IMR-90 (cell line): ENCODE measurements around the gene SERPINB1. TPM values are rescaled to one million over a fixed set of nuclear protein-coding genes. Genes with fewer than 3 reads are reported as not detected.
A peak's percentile ranks its signal among the peaks of the same experiment; 100 is the strongest.

ENCODE experiments used
- ATAC-seq: fragments of 200-7000 bp; cut with Tn5 transposase; 2 replicates; pipeline ENCODE4 v1.9.1; 2020; ENCODE audit warnings: low read depth, mild to moderate bottlenecking, moderate library complexity
- BruUV-seq: library from RNA; stranded (reverse); fragments of 400-500 nt; replicated peaks from 2 replicates; lab custom pipeline; 2021; lab: Mats Ljungman, UMichigan
- CTCF ChIA-PET: fragments of 300-600 bp; formaldehyde crosslinking; extraction: SDS; loops from one replicate; lab custom pipeline; 2021; ENCODE audit warnings: antibody characterized with exemption; lab: Yijun Ruan, JAX
- POLR2A ChIA-PET: fragments of 300-600 bp; sonication (Branson Sonifier 250); formaldehyde crosslinking; loops from one replicate; lab custom pipeline; 2022; ENCODE audit warnings: antibody characterized with exemption; ENCODE audit not compliant: unreplicated experiment; lab: Charles Lee
- DNase-seq: peaks from one replicate; pipeline ENCODE4 v3.0.0; 2013
- H2AFZ ChIP-seq: replicated peaks from 2 replicates; pipeline ENCODE3; 2013; ENCODE audit warnings: low read length, mild to moderate bottlenecking; ENCODE audit not compliant: poor library complexity
- H2AK5ac ChIP-seq: 2 replicates; pipeline ENCODE4 v1.6.1; 2013; ENCODE audit warnings: low read depth, low read length, inconsistent platforms
- H2AK9ac ChIP-seq: replicated peaks from 2 replicates; pipeline ENCODE3; 2013; ENCODE audit warnings: mild to moderate bottlenecking, low read depth, low read length, moderate library complexity; ENCODE audit not compliant: poor library complexity
- H2BK120ac ChIP-seq: 2 replicates; pipeline ENCODE4 v1.6.1; 2013; ENCODE audit warnings: low read depth, low read length, inconsistent platforms
- H2BK15ac ChIP-seq: 3 replicates; pipeline ENCODE4 v1.6.1; 2013; ENCODE audit warnings: low read depth, low read length, inconsistent platforms
- H2BK20ac ChIP-seq: 2 replicates; pipeline ENCODE4 v1.6.1; 2013; ENCODE audit warnings: low read depth, mild to moderate bottlenecking, inconsistent platforms, low read length, moderate library complexity
- H2BK5ac ChIP-seq: 2 replicates; pipeline ENCODE4 v1.6.1; 2013; ENCODE audit warnings: mild to moderate bottlenecking, low read depth, low read length, inconsistent platforms; ENCODE audit not compliant: poor library complexity, severe bottlenecking
- H3K14ac ChIP-seq: replicated peaks from 2 replicates; pipeline ENCODE4 v1.6.1; 2013; ENCODE audit warnings: low read depth, low read length, inconsistent platforms
- H3K18ac ChIP-seq: 2 replicates; pipeline ENCODE4 v1.6.1; 2013; ENCODE audit warnings: low read depth, low read length, control low read depth
- H3K23ac ChIP-seq: 2 replicates; pipeline ENCODE4 v1.6.1; 2013; ENCODE audit warnings: low read depth, low read length, inconsistent platforms
- H3K27ac ChIP-seq: 2 replicates; pipeline ENCODE4 v1.5.1; 2013; ENCODE audit warnings: mild to moderate bottlenecking, control low read depth, low read length; ENCODE audit not compliant: insufficient read depth
- H3K27me3 ChIP-seq: 2 replicates; pipeline ENCODE4 v1.6.1; 2013; ENCODE audit warnings: low read length; ENCODE audit not compliant: control insufficient read depth, insufficient read depth
- H3K36me3 ChIP-seq: 2 replicates; pipeline ENCODE4 v1.6.1; 2013; ENCODE audit warnings: low read length, mixed read lengths; ENCODE audit not compliant: control insufficient read depth, insufficient read depth
- H3K4ac ChIP-seq: 2 replicates; pipeline ENCODE4 v1.6.1; 2013; ENCODE audit warnings: low read depth, low read length, inconsistent platforms
- H3K4me1 ChIP-seq: 2 replicates; pipeline ENCODE4 v1.6.1; 2013; ENCODE audit warnings: low read length, mixed read lengths; ENCODE audit not compliant: control insufficient read depth, insufficient read depth
- H3K4me2 ChIP-seq: 2 replicates; pipeline ENCODE4 v1.6.1; 2013; ENCODE audit warnings: low read depth, mild to moderate bottlenecking, control low read depth, low read length, moderate library complexity
- H3K4me3 ChIP-seq: 2 replicates; pipeline ENCODE4 v1.5.1; 2013; ENCODE audit warnings: low read depth, mild to moderate bottlenecking, control low read depth, low read length, moderate library complexity; ENCODE audit not compliant: insufficient read depth
- H3K56ac ChIP-seq: 2 replicates; pipeline ENCODE4 v1.6.1; 2013; ENCODE audit warnings: low read length, inconsistent platforms; ENCODE audit not compliant: insufficient read depth; ENCODE audit errors: extremely low read depth
- H3K79me1 ChIP-seq, 2 experiments: 2 replicates each; pipeline ENCODE4 v1.6.1; 2013; ENCODE audit warnings: low read length in 2 of 2, inconsistent platforms in 1 of 2, low read depth in 1 of 2
- H3K9ac ChIP-seq: 2 replicates; pipeline ENCODE4 v1.6.1; 2013; ENCODE audit warnings: low read depth, low read length, control low read depth
- H3K9me1 ChIP-seq: 2 replicates; pipeline ENCODE4 v1.6.1; 2013; ENCODE audit warnings: low read length, inconsistent platforms; ENCODE audit not compliant: insufficient read depth
- H3K9me3 ChIP-seq: 2 replicates; pipeline ENCODE4 v1.6.1; 2013; ENCODE audit warnings: low read length; ENCODE audit not compliant: control insufficient read depth, insufficient read depth
- H4K20me1 ChIP-seq: 2 replicates; pipeline ENCODE4 v1.6.1; 2013; ENCODE audit warnings: low read length, inconsistent platforms; ENCODE audit not compliant: insufficient read depth
- H4K5ac ChIP-seq: 2 replicates; pipeline ENCODE4 v1.6.1; 2013; ENCODE audit warnings: mild to moderate bottlenecking, low read depth, low read length, control low read depth
- H4K8ac ChIP-seq, 2 experiments: 2 replicates each; pipeline ENCODE4 v1.6.1; 2013; ENCODE audit warnings: low read depth in 2 of 2, low read length in 2 of 2, control low read depth in 1 of 2, inconsistent platforms in 1 of 2
- H4K91ac ChIP-seq: 2 replicates; pipeline ENCODE4 v1.6.1; 2013; ENCODE audit warnings: low read depth, low read length, inconsistent platforms; ENCODE audit not compliant: insufficient read depth
- BHLHE40 ChIP-seq: fragments of 150-350 bp; IDR thresholded peaks from 2 replicates; pipeline ENCODE4 v1.6.1; 2016; ENCODE audit warnings: mild to moderate bottlenecking, low read depth, low read length
- CEBPB ChIP-seq: IDR thresholded peaks from 2 replicates; pipeline ENCODE4 v1.6.1; 2012; ENCODE audit warnings: low read depth, low read length, improper control_type of control experiment
- CHD1 ChIP-seq: IDR thresholded peaks from 2 replicates; pipeline ENCODE4 v1.6.1; 2012; ENCODE audit warnings: low read depth, low read length, improper control_type of control experiment
- ELK1 ChIP-seq: fragments of 150-350 bp; IDR thresholded peaks from 2 replicates; pipeline ENCODE4 v1.6.1; 2016; ENCODE audit warnings: low read depth, mild to moderate bottlenecking, low read length, moderate library complexity, borderline replicate concordance
- FOS ChIP-seq: fragments of 150-350 bp; IDR thresholded peaks from 2 replicates; pipeline ENCODE4 v1.6.1; 2016; ENCODE audit warnings: low read depth, low read length
- MAFK ChIP-seq: IDR thresholded peaks from 2 replicates; pipeline ENCODE4 v1.6.1; 2012; ENCODE audit warnings: low read depth, low read length, improper control_type of control experiment
- MAZ ChIP-seq: IDR thresholded peaks from 2 replicates; pipeline ENCODE4 v1.6.1; 2012; ENCODE audit warnings: low read depth, mild to moderate bottlenecking, low read length, improper control_type of control experiment, moderate library complexity, borderline replicate concordance
- MXI1 ChIP-seq: IDR thresholded peaks from 2 replicates; pipeline ENCODE4 v1.6.1; 2012; ENCODE audit warnings: low read depth, mild to moderate bottlenecking, low read length, moderate library complexity, borderline replicate concordance
- NFE2L2 ChIP-seq: fragments of 150-350 bp; IDR thresholded peaks from 2 replicates; pipeline ENCODE4 v1.6.1; 2016; ENCODE audit warnings: low read depth, mild to moderate bottlenecking, low read length
- POLR2A ChIP-seq: IDR thresholded peaks from 2 replicates; pipeline ENCODE4 v1.6.1; 2012; ENCODE audit warnings: mild to moderate bottlenecking, low read depth, low read length
- RAD21 ChIP-seq: IDR thresholded peaks from 2 replicates; pipeline ENCODE4 v1.6.1; 2012; ENCODE audit warnings: low read length, improper control_type of control experiment
- RCOR1 ChIP-seq: IDR thresholded peaks from 2 replicates; pipeline ENCODE4 v1.6.1; 2012; ENCODE audit warnings: mild to moderate bottlenecking, low read length, improper control_type of control experiment; ENCODE audit not compliant: insufficient replicate concordance
- SMC3 ChIP-seq: fragments of 150-350 bp; IDR thresholded peaks from 2 replicates; pipeline ENCODE4 v1.6.1; 2016; ENCODE audit warnings: low read depth, mild to moderate bottlenecking, antibody characterized with exemption, low read length, moderate library complexity
- WGBS, 2 experiments: methylation state at CpG; one replicate each; pipeline versions ENCODE4 v1.1.5 to v1.1.7; 2013; ENCODE audit warnings: missing lambda C conversion rate in 2 of 2; ENCODE audit not compliant: insufficient read length in 1 of 2; ENCODE audit errors: extremely low coverage in 2 of 2; 5-methylcytosine and 5-hydroxymethylcytosine counted together
- dilution Hi-C: fragments of 300-500 bp; cut with HindIII; formaldehyde crosslinking; loops from one replicate; pipeline ENCODE4 v1.14.3; 2018; ENCODE audit warnings: low sequenced_read_pairs; ENCODE audit not compliant: unreplicated experiment
- in situ Hi-C: fragments of 300-500 bp; cut with MboI; formaldehyde crosslinking; loops from 3 replicates; pipeline ENCODE4 v1.14.3; 2019; ENCODE audit warnings: low sequenced_read_pairs, inconsistent platforms, mixed read lengths
- intact Hi-C: fragments of 100-400 bp; cut with micrococcal nuclease; formaldehyde crosslinking; loops from 2 replicates; pipeline ENCODE4 v1.10.0; 2022
- polyA plus RNA-seq, 3 experiments: library from polyadenylated mRNA; depleted of rRNA; stranded (reverse); fragments of >200 nt; gene quantifications; 2 replicates each; pipeline ENCODE4 v1.2.3, GENCODE V29; 2012; ENCODE audit warnings: low replicate concordance in 1 of 3
- total RNA-seq: library from RNA; depleted of rRNA; stranded (reverse); fragments of >200 nt; gene quantifications from 2 replicates; pipeline ENCODE4 v1.2.3, GENCODE V29; 2012
- TF ChIP-seq, protein P1 (sequence below): conservative IDR thresholded peaks from 2 replicates; pipeline ENCODE4 v1.5.1; 2012; ENCODE audit warnings: mild to moderate bottlenecking, low read depth, low read length, improper control_type of control experiment

The SERPINB1 gene
- total and polyA plus RNA-seq, 2 of the 4 experiments (the other 2 are of a cell fraction), result 6.1 to 9.1 TPM

DNA sequence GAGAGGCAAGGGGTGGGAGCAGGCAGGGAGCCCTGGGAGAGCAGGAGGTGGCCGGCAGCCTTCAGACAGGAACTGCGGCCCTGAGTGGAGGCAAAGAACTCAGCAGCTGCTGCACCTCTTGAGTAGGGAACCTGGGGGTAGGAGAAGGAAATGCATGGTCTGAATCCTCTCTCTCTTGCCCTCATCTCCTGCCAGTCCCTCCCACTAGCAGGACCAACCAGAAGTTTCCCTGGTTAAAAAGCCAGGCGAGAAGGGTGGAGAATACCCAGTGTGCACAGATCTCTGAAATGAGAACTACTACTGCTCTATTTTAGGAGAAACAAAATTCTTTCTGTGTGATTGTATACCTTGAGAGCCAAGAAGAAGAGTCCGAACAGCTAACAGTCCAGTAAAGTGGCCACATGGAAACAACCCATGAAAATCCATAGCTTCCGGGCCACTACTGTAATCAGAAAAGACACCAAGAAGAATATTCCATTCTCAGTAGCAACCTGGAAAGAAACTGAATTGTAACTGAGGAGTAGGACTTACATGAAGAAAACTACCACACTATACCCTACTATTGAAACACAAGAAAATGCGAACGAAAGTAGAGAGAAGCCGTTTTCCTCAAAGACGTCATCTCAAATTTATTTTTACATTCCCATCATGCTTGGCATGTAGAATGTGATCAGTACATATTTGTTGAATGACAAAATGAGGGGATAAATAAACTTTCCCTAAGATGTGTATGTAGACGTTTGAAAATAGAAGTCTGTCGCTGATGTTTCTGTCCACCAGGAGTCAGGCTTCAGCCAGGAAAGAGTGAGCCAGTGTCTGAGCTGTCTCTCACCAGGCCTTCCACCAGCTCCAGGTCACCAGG lies 50.8 kb downstream of the SERPINB1 start:
- H3K23ac ChIP-seq, result peak overlapping the region; percentile 56
- H3K27ac ChIP-seq, result peak overlapping the region; percentile 91
- peaks cover 13 to 53% of the 10 kb centered on the region in 2 experiments for H3K79me1 ChIP-seq
- WGBS, 2 experiments, result 0% methylated on average over 1 of the region's 11 CpGs; no CpG with 5 or more reads in 1 of the 2 experiments
- H3K56ac ChIP-seq, result peak overlapping the region; percentile 96
- H2AK5ac ChIP-seq, result peak overlapping the region; percentile 92
- H3K4me1 ChIP-seq, result peaks cover 18% of the 10 kb centered on the region
- H4K91ac ChIP-seq, result peak overlapping the region; percentile 93
- peak overlapping the region; percentile 57 for H3K9ac ChIP-seq
- H3K4me2 ChIP-seq, result peak overlapping the region; percentile 75
- peak overlapping the region; percentile 26 for H2AK9ac ChIP-seq
- peaks cover 16% of the 10 kb centered on the region; the same call in 1 of the 2 replicates for H3K9me1 ChIP-seq
- BruUV-seq, result TSS peak; percentile 98
- H2AFZ ChIP-seq, result peak overlapping the region; percentile 71
- peak overlapping the region; percentile 34; the same call in 2 of the 3 replicates for H2BK15ac ChIP-seq
- DNase-seq, result peak; percentile 97
- peak overlapping the region; percentile 99 for H4K5ac ChIP-seq
- POLR2A ChIA-PET, result interaction anchor here (0.9 to 1.6 kb wide), 5 partner anchors 51 to 199 kb away, joined by 3 to 9 read pairs (median 5); partner anchors contain the start of gene SERPINB1
- H3K27me3 ChIP-seq, result no peaks in the 10 kb centered on the region
- no peaks in the 10 kb centered on the region for H3K9me3 ChIP-seq
- intact Hi-C loops (loop anchor here (1.0 to 2.0 kb wide), 7 partner anchors 50 to 198 kb away; partner anchors contain the start of gene SERPINB1), dilution Hi-C loops (no loop called here), in situ Hi-C loops (loop anchor here (5.0 to 10.0 kb wide), 2 partner anchors 51 to 144 kb away; partner anchors contain the start of gene SERPINB1)
- H3K18ac ChIP-seq, result peak overlapping the region; percentile 84
- H3K4me3 ChIP-seq, result peak overlapping the region; percentile 20; the same call in 1 of the 2 replicates
- H2BK5ac ChIP-seq, result peak overlapping the region; percentile 98
- peak overlapping the region; percentile 89 for H3K4ac ChIP-seq
- H2BK20ac ChIP-seq, result peak overlapping the region; percentile 76
- peak overlapping the region; percentile 62 to 87 for H4K8ac ChIP-seq
- H3K14ac ChIP-seq, result peak overlapping the region; percentile 72
- H2BK120ac ChIP-seq, result peak overlapping the region; percentile 91
- peaks cover 5% of the 10 kb centered on the region for H3K36me3 ChIP-seq
- peak; percentile 84 for ATAC-seq
- CTCF ChIA-PET, result interaction anchor here (0.6 to 2.1 kb wide), 20 partner anchors 14 to 198 kb away, joined by 3 to 29 read pairs (median 5); partner anchors contain the start of genes SERPINB1 and WRNIP1
- peaks cover 4% of the 10 kb centered on the region for H4K20me1 ChIP-seq
- no peak for TF ChIP-seq ELK1
- TF ChIP-seq, protein P1, sequence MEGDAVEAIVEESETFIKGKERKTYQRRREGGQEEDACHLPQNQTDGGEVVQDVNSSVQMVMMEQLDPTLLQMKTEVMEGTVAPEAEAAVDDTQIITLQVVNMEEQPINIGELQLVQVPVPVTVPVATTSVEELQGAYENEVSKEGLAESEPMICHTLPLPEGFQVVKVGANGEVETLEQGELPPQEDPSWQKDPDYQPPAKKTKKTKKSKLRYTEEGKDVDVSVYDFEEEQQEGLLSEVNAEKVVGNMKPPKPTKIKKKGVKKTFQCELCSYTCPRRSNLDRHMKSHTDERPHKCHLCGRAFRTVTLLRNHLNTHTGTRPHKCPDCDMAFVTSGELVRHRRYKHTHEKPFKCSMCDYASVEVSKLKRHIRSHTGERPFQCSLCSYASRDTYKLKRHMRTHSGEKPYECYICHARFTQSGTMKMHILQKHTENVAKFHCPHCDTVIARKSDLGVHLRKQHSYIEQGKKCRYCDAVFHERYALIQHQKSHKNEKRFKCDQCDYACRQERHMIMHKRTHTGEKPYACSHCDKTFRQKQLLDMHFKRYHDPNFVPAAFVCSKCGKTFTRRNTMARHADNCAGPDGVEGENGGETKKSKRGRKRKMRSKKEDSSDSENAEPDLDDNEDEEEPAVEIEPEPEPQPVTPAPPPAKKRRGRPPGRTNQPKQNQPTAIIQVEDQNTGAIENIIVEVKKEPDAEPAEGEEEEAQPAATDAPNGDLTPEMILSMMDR, result peak; percentile 96
- peak; percentile 17; the same call in 1 of the 2 replicates for TF ChIP-seq FOS
- TF ChIP-seq RCOR1, result no peak
- peak; percentile 76 for TF ChIP-seq POLR2A
- no peak for TF ChIP-seq CHD1
- TF ChIP-seq MAFK, result no peak
- TF ChIP-seq SMC3, result peak; percentile 97
- TF ChIP-seq RAD21, result peak; percentile 97
- no peak for TF ChIP-seq BHLHE40
- no peak for TF ChIP-seq MXI1
- no peak for TF ChIP-seq NFE2L2
- no peak for TF ChIP-seq CEBPB
- TF ChIP-seq MAZ, result peak; percentile 33; the same call in 1 of the 2 replicates
